Kidney (tissue), 14 donors: Measurements from ENCODE around the gene PLCB4. TPM values are rescaled to one million over a fixed set of nuclear protein-coding genes. Genes with fewer than 3 reads are reported as not detected.

Experiments used
- DNase-seq, 5 donors: peaks; one replicate each; pipeline ENCODE4 v3.0.0-alpha.2; 2013 to 2020
- FAIRE-seq: peaks from 2 replicates; lab custom pipeline; 2012; peaks lifted over from hg19 to GRCh38; lab: Jason Lieb, UNC
- H3K27ac ChIP-seq, 2 donors: one replicate each; pipeline ENCODE4 v1.7.0; 2013; ENCODE audit warnings: low read depth in 2 of 2, low read length in 2 of 2, inconsistent platforms in 1 of 2
- H3K27me3 ChIP-seq: one replicate; pipeline ENCODE4 v1.7.1; 2013; ENCODE audit warnings: low read length, inconsistent platforms; ENCODE audit not compliant: control insufficient read depth, insufficient read depth
- H3K36me3 ChIP-seq, 3 donors: one replicate each; pipeline versions ENCODE4 v1.7.0 to v1.7.1; 2013; ENCODE audit warnings: low read length in 3 of 3, control low read depth in 1 of 3, inconsistent platforms in 1 of 3; ENCODE audit not compliant: insufficient read depth in 3 of 3, control insufficient read depth in 2 of 3
- H3K4me1 ChIP-seq, 3 donors: one replicate each; pipeline versions ENCODE4 v1.7.0 to v1.7.1; 2013; ENCODE audit warnings: low read length in 3 of 3, inconsistent platforms in 1 of 3, low read depth in 1 of 3; ENCODE audit not compliant: control insufficient read depth in 2 of 3, insufficient read depth in 2 of 3
- H3K4me3 ChIP-seq, 3 donors: one replicate each; pipeline versions ENCODE4 v1.7.0 to v1.8.1; 2013; ENCODE audit warnings: low read length in 3 of 3, control low read depth in 1 of 3, inconsistent platforms in 1 of 3
- H3K9ac ChIP-seq, 3 donors: one replicate each; pipeline versions ENCODE4 v1.7.0 to v1.7.1; 2013; ENCODE audit warnings: low read length in 3 of 3, control low read depth in 1 of 3, inconsistent platforms in 1 of 3
- H3K9me3 ChIP-seq, 3 donors: one replicate each; pipeline versions ENCODE4 v1.7.0 to v1.7.1; 2013; ENCODE audit warnings: low read length in 3 of 3, control low read depth in 1 of 3, inconsistent platforms in 1 of 3; ENCODE audit not compliant: control insufficient read depth in 2 of 3, insufficient read depth in 1 of 3
- CTCF ChIP-seq: IDR thresholded peaks from 3 replicates; pipeline ENCODE4 v1.5.1; 2012; ENCODE audit warnings: mild to moderate bottlenecking, moderate library complexity, borderline replicate concordance; ENCODE audit not compliant: insufficient read depth; ENCODE audit errors: extremely low read depth
- intact Hi-C: fragments of 100-400 bp; cut with DNase I; formaldehyde crosslinking; loops from one replicate; pipeline ENCODE4 v1.11.1; 2022
- polyA plus RNA-seq: library from polyadenylated mRNA; stranded (reverse); fragments of 350-450 nt; fragmentation: Illumina TruSeq; extraction: RNeasy Lipid Tissue Mini Kit (QIAGEN cat#74804); gene quantifications from one replicate; pipeline ENCODE4 v1.2.3, GENCODE V29; 2014; ENCODE audit warnings: low read depth, low replicate concordance; ENCODE audit not compliant: insufficient read depth
- total RNA-seq: library from RNA; stranded (reverse); fragmentation: NEBNext Ultra II Directional; extraction: Animal tissue kit (Norgen Biotek cat#: 25700); gene quantifications from one replicate; pipeline ENCODE4 v1.2.1, GENCODE V29; 2021
- donor health status: control.
- donor health status: control.
- donor health status: control.
- donor health status: control.
- donor health status: control.
- donor health status: DM: yes; HTN: yes; CAD: no.
- donor health status: Normal renal cell carcinoma (clear cell type).

Gene PLCB4
- total and polyA plus RNA-seq, 2 donors from 2014 or later, result 2.8 to 17.7 TPM

DNA sequence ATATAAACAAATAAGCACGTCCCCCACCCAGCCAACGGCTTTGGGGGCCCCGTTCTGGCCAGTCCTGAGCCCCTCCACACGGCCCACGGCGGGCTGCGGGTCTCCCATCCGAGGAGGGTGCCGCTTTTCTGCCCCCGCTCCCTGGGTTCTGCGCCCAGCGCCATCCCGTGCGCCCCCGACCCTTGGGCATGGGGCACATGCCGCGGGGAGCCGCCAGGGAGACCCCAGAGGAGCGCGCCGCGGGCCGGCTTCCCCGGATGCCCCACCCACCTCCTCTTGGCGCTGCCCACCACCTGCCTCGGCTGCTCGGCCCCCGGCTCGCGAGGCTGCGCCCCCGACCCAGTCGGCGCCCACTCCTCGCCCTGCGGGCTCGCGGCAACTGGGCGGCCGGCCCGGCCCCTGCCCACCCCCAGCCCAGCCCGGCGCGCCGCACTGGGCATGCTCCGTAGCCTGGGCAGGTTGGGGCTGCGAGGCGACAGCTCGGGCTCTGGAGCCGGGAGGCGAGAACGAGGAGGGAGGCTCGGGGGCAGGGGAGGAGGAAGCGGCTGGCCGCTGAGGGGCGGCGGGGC, 570 bp upstream of the PLCB4 start:
- DNase-seq, result peak; percentile 78 to 88 (median 84)

DNA sequence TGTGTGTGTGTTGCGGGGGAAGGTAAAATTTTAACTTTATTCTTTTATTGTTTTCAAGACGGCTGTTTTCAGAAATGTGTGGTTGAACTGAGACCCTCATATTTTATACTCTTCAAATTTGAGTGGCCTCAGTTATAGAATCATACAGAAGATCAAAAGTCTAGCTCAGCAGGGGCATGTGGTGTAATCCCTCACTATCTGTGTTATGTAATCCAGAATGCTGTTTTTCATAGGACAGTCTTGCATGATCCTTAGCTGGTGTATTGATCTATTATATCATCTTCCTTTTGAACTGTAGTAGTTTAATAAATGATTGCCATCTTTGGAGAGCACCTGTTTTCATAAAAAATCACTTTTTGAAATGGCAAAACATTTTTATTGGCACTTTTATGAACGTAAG, 1.4 kb downstream of the PLCB4 start:
- intact Hi-C loops, result no loop called here
- no peaks in the 10 kb centered on the region for H3K9me3 ChIP-seq
- H3K27ac ChIP-seq, result no peak overlapping the region
- H3K27me3 ChIP-seq, result no peaks in the 10 kb centered on the region
- H3K4me3 ChIP-seq, result no peak overlapping the region
- TF ChIP-seq CTCF, result no peak
- DNase-seq (no peak), FAIRE-seq (no peak)
- peaks cover 0 to 7% (median 2%) of the 10 kb centered on the region in 3 donors for H3K4me1 ChIP-seq
- H3K36me3 ChIP-seq, result no peaks in the 10 kb centered on the region
- no peak overlapping the region for H3K9ac ChIP-seq

More for the DNA sequence above, 570 bp upstream of the PLCB4 start:
- Histone ChIP-seq H3K27ac (peak overlapping the region in 1 of 2 donors; percentile 60), H3K4me1 (peaks cover 0 to 5% (median 2%) of the 10 kb centered on the region in 3 donors), H3K27me3 (no peaks in the 10 kb centered on the region), H3K9me3 (no peaks in the 10 kb centered on the region), H3K9ac (peak overlapping the region; percentile 0 to 69 (median 45)), H3K4me3 (peak overlapping the region; percentile 73 to 77 (median 73)), H3K36me3 (no peaks in the 10 kb centered on the region)
- intact Hi-C loops, result no loop called here
- FAIRE-seq, result no peak
- no peak for TF ChIP-seq CTCF

DNA sequence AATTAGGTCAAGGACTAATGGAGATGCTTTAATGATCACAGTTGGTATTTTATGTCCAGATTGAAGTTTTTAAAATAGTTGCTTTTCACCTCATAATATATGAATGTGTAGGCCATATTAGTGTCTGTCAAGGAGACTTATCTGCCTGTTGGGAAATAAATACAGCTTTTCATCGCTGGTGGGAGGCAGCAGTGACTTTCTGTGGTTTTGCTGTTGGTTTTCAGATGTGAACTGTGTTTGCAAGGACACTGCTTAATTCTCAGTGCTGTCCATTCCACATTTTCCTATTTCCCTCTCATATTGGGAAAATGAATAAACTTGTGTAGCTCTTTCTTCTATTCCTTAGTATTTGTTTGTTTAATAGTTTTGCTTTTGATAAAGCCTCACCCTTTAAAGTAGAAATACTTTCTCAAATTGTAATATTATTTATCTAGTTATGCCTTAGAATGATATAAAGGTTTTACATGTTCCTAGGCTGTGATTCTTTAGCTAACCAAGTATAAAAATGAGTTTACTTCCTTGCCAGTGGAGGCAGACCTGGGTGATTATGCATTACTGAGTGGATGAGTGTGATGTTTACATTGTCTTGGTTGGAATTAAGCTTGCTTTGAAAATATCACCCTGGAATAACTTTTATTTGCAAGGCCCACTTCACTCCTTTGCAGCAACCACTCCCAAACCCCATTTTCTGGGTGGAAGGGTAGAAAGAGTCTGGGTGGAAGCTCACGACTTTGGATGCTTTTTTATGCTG, 3.3 kb downstream of the PLCB4 start:
- DNase-seq (no peak), FAIRE-seq (no peak)
- no peak overlapping the region for H3K9ac ChIP-seq
- no peak for TF ChIP-seq CTCF
- H3K27me3 ChIP-seq, result no peaks in the 10 kb centered on the region
- no peaks in the 10 kb centered on the region for H3K9me3 ChIP-seq
- H3K4me3 ChIP-seq, result no peak overlapping the region
- H3K4me1 ChIP-seq, result peaks cover 0 to 4% (median 2%) of the 10 kb centered on the region in 3 donors
- no peak overlapping the region for H3K27ac ChIP-seq
- H3K36me3 ChIP-seq, result no peaks in the 10 kb centered on the region
- intact Hi-C loops, result no loop called here
